ENCODE measurements around the gene PRXL2A.
"Not testable (repeated sequence)": the region's sequence is repeated elsewhere in the genome, so short reads cannot be mapped to it uniquely, and the experiment has no call there.

PRXL2A gene, protein sequence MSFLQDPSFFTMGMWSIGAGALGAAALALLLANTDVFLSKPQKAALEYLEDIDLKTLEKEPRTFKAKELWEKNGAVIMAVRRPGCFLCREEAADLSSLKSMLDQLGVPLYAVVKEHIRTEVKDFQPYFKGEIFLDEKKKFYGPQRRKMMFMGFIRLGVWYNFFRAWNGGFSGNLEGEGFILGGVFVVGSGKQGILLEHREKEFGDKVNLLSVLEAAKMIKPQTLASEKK

DNA sequence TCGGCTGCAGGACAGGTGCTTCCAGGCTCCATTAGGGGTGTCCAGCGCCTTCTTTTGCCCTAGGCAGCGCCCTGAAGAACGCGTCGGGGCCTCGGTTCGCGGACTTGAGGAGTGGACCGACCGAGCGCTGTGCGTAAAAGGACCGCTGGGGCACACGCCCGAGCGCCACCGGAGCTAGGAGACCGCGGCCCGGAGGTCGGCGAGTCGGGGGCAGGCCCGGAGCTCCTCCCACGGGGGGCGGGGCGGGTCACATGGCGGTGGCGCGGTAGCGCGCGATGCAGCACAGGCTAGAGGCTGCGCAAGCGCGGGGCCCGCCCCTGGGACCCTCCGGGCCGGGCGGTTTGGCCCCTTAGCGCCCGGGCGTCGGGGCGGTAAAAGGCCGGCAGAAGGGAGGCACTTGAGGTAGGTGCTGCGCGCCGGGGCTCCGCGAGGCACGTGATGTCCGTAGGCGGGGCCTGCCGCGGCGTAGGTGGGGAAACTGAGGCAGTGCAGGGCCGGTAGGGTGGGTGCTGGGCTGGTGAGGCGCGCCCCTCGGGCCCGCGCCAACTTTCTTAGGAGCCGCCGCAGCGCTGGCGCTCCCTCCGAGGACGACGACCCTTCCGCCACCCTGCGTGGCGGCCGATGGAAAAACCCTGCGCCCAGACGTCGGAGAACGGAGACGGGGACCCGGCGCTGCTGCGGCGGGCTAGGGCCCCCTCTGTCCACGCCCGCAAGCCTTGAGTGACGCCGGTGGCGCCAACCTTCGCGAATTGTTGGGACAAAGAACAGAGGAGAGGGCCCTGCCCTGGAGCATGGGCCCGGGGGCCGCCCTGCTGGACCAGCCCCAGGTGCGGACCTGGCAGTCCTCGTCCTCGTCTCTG, at the start of gene PRXL2A:
TSS of gene PRXL2A (plus strand) at position 310 of the 860 bp plus-strand sequence. CDS start 11,917 bp downstream, outside the sequence.
- no peak for DNase-seq (ENCODE audit: extremely low read depth, low read depth)
- H3K4me3 ChIP-seq (replicated peaks; ENCODE audit: low read depth, low read length): peak within 1 kb of the TSS; percentile 58
- TF ChIP-seq, protein P1, sequence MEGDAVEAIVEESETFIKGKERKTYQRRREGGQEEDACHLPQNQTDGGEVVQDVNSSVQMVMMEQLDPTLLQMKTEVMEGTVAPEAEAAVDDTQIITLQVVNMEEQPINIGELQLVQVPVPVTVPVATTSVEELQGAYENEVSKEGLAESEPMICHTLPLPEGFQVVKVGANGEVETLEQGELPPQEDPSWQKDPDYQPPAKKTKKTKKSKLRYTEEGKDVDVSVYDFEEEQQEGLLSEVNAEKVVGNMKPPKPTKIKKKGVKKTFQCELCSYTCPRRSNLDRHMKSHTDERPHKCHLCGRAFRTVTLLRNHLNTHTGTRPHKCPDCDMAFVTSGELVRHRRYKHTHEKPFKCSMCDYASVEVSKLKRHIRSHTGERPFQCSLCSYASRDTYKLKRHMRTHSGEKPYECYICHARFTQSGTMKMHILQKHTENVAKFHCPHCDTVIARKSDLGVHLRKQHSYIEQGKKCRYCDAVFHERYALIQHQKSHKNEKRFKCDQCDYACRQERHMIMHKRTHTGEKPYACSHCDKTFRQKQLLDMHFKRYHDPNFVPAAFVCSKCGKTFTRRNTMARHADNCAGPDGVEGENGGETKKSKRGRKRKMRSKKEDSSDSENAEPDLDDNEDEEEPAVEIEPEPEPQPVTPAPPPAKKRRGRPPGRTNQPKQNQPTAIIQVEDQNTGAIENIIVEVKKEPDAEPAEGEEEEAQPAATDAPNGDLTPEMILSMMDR (IDR thresholded peaks at IDR 0.05; ENCODE audit: low read depth, low read length, missing control alignments): no peak

DNA sequence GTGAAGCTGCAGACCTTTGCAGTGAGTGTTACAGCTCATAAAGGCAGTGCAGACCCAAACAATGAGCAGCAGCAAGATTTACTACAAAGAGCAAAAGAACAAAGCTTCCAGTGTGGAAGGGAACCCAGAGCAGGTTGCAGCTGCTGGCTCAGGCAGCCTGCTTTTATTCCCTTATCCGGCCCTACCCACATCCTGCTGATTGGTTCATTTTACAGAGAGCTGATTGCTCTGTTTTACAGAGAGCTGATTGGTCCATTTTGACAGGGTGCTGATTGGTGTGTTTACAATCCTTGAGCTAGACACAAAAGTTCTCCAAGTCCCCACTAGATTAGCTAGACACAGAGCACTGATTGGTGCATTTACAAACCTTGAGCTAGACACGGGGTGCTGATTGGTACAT, 49.4 kb upstream of the PRXL2A start:
- H3K4me3 ChIP-seq (replicated peaks; ENCODE audit: low read depth, low read length); DNase-seq (ENCODE audit: extremely low read depth, low read depth): not testable (repeated sequence)

DNA sequence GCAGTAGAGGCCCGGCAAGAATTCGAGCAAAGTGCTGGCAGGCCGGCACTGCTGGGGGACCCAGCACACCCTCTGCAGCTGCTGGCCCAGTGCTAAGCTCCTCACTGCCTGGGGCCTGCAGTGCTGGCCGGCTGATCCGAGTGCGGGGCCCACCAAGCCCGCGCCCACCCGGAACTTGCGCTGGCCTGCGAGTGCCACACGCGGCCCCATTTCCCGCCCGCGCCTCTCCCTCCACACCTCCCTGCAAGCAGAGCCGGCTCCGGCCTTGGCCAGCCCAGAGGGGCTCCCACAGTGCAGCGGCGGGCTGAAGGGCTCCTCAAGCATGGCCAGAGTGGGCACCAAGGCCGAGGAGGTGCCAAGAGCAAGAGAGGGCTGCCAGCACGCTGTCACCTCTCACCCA, 48.7 kb upstream of the PRXL2A start:
- no peak for DNase-seq (ENCODE audit: extremely low read depth, low read depth)
- TF ChIP-seq, protein P1 (IDR thresholded peaks at IDR 0.05; ENCODE audit: low read depth, low read length, missing control alignments): no peak
- no peak overlapping the region for H3K4me3 ChIP-seq (replicated peaks; ENCODE audit: low read depth, low read length)

DNA sequence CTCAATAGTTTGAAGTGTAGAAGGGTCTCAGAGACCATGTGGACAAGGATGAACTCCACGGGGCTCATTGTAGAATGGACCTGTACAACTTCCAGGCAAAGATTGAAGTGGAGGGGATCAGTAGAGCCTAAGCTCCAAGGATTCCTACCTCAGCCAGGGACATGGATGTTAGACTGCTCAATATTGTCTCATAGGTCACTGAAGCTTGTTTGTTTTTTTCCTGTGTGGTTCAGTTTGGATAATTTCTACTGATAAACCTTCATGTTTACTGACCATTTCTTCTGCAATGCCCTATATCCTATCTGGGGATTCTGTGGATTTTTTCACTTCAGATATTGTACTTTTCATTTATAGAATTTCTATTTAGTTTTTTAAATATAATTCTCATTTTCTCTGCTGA, 42.8 kb upstream of the PRXL2A start:
- no peak for DNase-seq (ENCODE audit: extremely low read depth, low read depth)
- TF ChIP-seq, protein P1 (IDR thresholded peaks at IDR 0.05; ENCODE audit: low read depth, low read length, missing control alignments): no peak

DNA sequence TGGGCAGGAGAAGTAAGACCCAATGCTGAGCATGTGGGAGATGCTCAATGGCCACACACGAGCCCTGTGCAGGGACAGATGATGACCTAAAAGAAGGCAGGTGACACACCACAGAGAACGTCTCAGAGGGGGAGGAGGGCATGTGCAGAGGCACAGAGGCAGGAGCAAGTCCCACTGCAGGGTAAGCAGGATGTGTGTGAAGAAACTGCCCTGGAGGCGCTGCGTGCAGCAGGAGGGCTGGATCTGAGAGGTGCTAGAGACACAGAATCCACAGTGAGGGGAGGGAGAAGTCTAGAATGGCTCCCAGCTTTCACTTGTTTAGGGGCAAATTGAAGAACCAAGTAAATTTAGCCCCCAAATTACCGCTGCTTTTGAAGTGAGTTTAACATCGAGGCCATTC, 36.9 kb upstream of the PRXL2A start:
- DNase-seq (ENCODE audit: extremely low read depth, low read depth): no peak
- TF ChIP-seq, protein P1 (IDR thresholded peaks at IDR 0.05; ENCODE audit: low read depth, low read length, missing control alignments): no peak

More for the DNA sequence above, 42.8 kb upstream of the PRXL2A start:
- H3K4me3 ChIP-seq (replicated peaks; ENCODE audit: low read depth, low read length): no peak overlapping the region

DNA sequence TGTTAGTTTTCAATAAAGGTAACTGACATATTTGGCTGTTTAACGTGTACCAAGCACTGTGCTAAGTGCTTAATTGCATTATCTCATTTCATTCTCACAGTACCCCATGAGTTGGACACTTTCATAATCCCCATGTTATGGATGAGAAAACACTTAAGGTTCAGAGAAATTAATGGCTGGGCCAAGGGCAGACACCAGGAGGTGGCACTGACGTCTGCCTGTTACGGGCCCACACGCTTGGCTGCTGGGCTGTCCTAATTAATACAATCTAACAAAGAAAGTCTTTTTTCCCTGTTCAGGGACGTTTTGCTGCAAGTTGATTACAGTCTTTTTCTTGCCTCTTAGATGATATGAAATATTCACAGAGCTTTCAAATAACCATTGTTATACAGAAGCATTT, 35.7 kb upstream of the PRXL2A start:
- H3K4me3 ChIP-seq (replicated peaks; ENCODE audit: low read depth, low read length): no peak overlapping the region
- DNase-seq (ENCODE audit: extremely low read depth, low read depth): no peak
- TF ChIP-seq, protein P1 (IDR thresholded peaks at IDR 0.05; ENCODE audit: low read depth, low read length, missing control alignments): no peak

More for the DNA sequence above, 36.9 kb upstream of the PRXL2A start:
- no peak overlapping the region for H3K4me3 ChIP-seq (replicated peaks; ENCODE audit: low read depth, low read length)

DNA sequence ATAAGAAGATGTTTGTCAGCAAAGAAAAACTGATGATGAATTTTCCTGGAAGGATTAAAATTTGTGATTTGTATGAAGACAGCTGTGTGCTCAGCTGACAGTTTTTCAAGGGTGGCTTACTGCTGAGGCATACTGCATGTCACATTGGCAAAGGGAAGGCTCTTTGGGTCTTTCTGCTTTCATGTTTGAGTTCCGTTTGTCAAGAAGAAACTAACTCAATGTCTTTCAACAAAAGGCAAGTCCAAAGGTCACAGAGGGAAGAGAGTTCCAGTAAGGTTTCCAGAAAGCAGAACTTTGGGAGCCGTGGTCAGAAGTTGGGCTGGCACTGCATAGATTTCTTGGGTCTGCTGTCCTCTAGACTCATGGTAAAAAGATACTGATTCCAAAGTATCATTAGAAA, 34.8 kb upstream of the PRXL2A start:
- H3K4me3 ChIP-seq (replicated peaks; ENCODE audit: low read depth, low read length): no peak overlapping the region
- TF ChIP-seq, protein P1 (IDR thresholded peaks at IDR 0.05; ENCODE audit: low read depth, low read length, missing control alignments): no peak
- no peak for DNase-seq (ENCODE audit: extremely low read depth, low read depth)

All from HFF-Myc (cell line).